NCI-H2029 treated with DMSO at 0.1 percent for 48 hours (cell line): Measurements from ENCODE around the gene KDSR.

Experiments
- DNase-seq: peaks from one replicate; lab custom pipeline; 2025; lab: John Stamatoyannopoulos, UW

The KDSR gene

GRCh38 chr18:63321291-63321690 lies 45.7 kb downstream of the KDSR start:
- no peak for DNase-seq

DNA sequence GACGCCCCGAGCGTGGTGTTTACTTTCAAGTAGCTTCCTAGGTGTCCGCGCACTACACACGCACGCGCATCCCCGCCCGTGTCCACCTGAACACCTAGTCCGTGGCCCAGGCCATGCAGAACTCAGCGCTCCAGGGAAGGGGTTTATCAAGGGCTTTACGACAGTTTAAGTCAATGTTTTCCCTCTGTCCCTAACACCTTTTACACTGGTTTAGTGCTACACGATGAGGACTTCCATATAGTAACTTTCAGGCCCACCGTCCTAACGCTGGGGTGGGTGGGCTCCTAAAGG lies 46.1 kb downstream of the KDSR start:
- no peak for DNase-seq

DNA sequence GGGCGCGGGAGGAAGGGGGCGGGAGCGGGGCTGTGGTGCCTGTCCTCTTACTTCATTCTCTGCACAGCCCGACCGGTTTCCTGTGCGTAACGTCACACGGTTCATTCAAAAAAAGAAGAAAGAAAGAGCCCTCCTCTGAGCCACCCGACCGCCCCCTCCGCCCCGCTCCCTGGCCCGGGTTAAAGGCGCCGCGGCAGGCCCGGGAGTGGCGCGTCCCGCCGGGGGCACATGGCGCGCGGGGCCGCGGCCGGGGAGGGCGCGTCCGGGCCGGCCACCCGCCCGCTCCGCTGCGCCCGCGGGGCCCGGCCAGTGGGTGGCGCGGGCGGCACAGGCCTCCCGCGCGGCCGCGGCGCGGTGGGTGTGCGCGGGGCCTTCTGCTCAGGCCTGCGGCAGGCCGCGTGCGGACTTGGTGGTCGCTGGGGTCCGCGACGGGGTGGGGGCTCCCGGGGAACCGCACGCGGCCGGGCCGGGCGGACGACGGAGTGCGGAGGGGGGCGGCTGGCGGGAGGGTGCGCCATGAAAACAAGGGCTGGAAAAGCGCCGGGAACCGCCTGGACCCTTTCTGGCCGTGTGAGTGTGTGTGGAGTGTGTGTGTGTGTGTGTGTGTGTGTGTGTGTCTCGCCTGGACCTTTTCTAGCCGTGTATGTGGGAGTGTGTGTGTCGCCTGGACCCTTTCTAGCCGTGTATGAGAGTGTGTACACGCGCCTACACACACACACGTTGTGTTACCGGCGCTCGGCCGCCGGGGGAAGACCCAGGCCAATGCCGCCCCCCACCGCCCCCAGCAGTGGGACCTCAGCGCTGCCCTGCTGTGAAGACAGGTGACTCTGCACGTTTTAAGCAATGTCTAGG lies 46.7 kb downstream of the KDSR start:
- no peak for DNase-seq

- no peak for DNase-seq
These were observed 47.5 kb downstream of the KDSR start, which contains the start of gene BCL2 for GRCh38 chr18:63319383-63320122. BCL2 (minus strand) TSS chr18:63319769.

- DNase-seq, result no peak
These were observed 48.1 kb downstream of the KDSR start for GRCh38 chr18:63318889-63319382.

- DNase-seq, result peak; percentile 27
These were observed 48.8 kb downstream of the KDSR start for GRCh38 chr18:63317982-63318888.

DNA sequence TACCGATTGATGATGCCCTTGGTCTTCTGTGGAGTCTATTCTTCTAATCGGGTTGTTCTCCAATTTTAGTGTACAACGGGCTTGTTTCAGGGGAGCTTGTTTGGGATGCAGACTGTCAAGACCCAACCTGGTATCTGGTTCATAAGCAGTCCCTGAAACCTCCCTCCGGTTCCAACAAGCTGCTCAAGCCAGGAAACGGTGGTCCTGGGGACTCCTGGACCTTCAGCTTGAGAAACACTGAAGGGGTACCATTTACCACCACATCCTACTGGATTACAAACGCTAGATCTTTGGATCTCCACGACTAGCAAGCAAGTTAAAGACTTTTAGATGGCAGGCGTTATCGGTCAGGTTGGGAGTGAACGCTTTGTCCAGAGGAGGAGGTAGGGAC lies 49.5 kb downstream of the KDSR start:
- no peak for DNase-seq

GRCh38 chr18:63316612-63317555 lies 50.1 kb downstream of the KDSR start:
- no peak for DNase-seq

GRCh38 chr18:63315876-63316275 lies 51.1 kb downstream of the KDSR start:
- no peak for DNase-seq

- DNase-seq, result no peak
These were observed 51.8 kb downstream of the KDSR start for GRCh38 chr18:63315131-63315662.

- no peak for DNase-seq
These were observed 52.8 kb downstream of the KDSR start for GRCh38 chr18:63314062-63314790.

DNA sequence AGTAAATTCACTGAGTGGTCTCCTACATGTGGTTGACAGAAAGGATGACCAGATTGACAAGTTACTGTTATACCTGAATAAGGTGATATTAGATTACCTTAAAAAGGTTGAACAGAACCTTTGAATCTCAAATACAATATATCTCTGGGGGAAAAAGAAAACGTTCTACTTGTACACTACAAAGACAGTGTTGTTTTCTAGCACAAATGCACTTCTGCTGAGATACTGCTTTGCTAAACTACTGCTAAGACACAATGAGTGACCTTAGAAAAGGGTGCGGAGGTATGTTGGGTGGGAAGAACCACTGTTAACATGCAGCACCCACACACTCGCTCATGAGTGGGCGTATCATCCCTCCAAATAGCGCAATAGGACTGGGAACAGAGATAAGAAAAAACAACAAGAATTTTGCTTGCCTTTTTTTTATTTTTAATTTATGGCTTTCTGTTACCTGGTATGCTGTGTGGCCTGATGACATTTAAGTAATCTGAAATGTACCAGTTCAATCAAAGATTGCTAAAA lies 53.5 kb downstream of the KDSR start:
- DNase-seq, result no peak

- DNase-seq, result no peak
These were observed 54.1 kb downstream of the KDSR start for GRCh38 chr18:63312737-63313395.

DNA sequence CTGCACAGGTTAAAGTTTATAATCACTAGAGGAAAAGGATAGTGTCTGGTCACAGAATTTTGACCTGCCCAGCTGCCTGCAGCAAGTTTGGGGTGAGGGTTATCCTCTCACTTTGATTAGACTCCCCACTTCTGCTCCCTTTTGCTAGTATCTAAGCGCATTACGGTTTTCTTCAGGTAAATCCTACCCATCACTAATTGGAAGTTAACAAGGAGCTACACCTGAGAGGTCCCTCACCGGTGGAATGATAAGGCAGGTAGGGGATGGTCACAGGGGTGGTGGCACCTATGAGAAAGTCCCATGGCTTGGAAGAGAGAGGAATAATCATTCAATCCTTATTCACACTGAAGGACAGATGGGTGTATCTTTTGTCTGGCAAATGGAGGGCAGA lies 55.0 kb downstream of the KDSR start:
- no peak for DNase-seq

DNA sequence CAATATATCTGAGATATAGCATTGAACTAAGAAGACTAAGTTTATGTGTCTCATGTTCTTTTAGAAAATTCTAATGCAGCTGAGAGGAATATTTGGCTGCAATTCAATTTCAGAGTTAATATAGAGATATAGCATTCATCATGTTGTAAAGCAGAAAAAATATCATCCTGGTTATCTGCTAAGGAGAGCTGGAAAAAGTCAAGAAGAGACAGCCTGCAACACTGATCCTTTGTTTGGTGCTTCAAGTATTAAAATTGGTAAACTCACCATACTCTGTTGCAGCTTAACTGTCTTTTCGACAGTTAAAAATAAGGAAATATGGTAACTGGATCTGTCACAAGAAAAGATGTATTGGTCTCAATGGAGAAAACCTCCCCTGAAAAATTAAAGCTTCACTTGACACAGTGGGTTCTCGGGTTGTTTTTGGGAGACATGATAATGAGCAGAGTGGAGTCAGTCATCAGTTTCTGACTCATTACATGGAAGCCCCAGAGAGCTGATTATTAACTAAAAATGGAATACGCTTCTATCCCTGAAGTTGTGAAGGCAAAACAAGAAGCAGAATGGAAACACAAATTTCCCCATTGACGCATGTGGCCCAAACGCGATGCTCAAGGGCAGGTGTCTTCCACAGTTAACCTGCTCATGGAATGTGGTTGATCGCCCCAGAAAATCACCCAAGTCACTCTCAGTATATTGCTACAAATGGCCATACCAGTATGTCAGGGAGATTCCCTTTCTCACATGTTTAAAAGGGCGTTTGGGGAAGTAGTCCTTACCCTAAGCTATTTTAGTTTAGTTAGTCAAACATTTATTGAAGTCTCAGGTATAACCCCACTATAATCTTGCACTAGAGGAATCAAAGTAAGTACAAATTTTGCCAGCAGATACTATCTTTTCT lies 55.6 kb downstream of the KDSR start:
- no peak for DNase-seq

- no peak for DNase-seq
These were observed 57.6 kb downstream of the KDSR start for GRCh38 chr18:63309422-63309821.

DNA sequence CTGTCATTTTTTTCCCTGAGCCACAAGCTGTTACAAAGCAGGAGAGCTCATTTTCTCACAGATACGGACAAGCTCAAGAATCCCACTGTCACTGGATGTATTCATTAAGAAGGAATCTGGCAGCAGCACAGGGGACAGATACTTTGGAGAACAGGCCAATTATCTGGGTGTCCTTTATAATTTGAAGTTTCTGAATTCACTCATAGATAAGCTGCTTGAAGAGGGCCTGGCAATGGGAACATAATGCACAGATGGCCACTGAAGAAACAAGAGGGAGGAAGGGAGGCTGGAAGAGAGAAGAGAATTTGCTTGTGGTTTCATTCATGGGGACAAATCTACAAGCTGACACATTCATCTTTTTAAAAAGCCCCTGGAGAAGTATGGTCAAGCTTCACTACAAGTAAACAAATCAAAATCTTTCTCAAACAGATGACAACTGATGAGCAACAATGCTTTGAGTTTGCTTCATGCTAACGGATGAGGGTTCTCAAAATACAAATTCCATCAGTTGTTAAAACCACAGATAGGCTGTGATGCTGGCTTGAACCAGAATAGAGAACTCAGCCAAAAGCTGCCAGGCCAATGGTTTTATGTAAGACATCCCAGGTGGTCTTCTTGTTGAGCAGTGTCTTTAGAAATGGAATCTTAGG lies 59.3 kb downstream of the KDSR start:
- DNase-seq, result no peak
